Measurements from ENCODE around the gene TNF.

GRCh38 chr6:31558631-31559500 lies 16.5 kb upstream of the TNF start:
- no peak for TF ChIP-seq CTCF (IDR thresholded peaks at IDR 0.05)
- no peak for TF ChIP-seq POLR2A (IDR thresholded peaks at IDR 0.05)
- TF ChIP-seq EP300 (IDR thresholded peaks at IDR 0.05): no peak

Measured in ovary (tissue), 3 donors.